ENCODE measurements around the gene EDN2. TPM values are rescaled to one million over a fixed set of nuclear protein-coding genes. Genes with fewer than 3 reads are reported as not detected.

Gene EDN2
- total RNA-seq, 2 donors from 2014 or later: not detected

- ATAC-seq (ENCODE audit: insufficient number of reproducible peaks, low FRiP score, low read depth): peak; percentile 53
- TF ChIP-seq CTCF (IDR thresholded peaks at IDR 0.05): no peak
- H3K27ac ChIP-seq: peak overlapping the region; percentile 51 to 62
- no peaks in the 10 kb centered on the region for H3K36me3 ChIP-seq
- H3K4me1 ChIP-seq (ENCODE audit: control insufficient read depth in 1 of 2, low read depth in 2 of 2): peaks cover 0 to 22% of the 10 kb centered on the region in 2 donors
- no peak overlapping the region for H3K4me3 ChIP-seq
- DNase-seq (ENCODE audit: low spot score): peak; percentile 36
- H3K27me3 ChIP-seq (replicated peaks; ENCODE audit: insufficient read depth): no peaks in the 10 kb centered on the region
- H3K9me3 ChIP-seq: no peaks in the 10 kb centered on the region
Observed at GRCh38 chr1:41455479-41456332, 28.8 kb downstream of the EDN2 start.

- Histone ChIP-seq H3K9me3 (no peaks in the 10 kb centered on the region), H3K36me3 (no peaks in the 10 kb centered on the region), H3K4me3 (no peak overlapping the region), H3K4me1 (ENCODE audit: control insufficient read depth in 1 of 2, low read depth in 2 of 2) (peaks cover 5 to 30% of the 10 kb centered on the region in 2 donors), H3K27me3 (replicated peaks; ENCODE audit: insufficient read depth) (no peaks in the 10 kb centered on the region), H3K27ac (no peak overlapping the region)
- DNase-seq (ENCODE audit: low spot score): no peak
- TF ChIP-seq CTCF (IDR thresholded peaks at IDR 0.05): no peak
- no peak for ATAC-seq (ENCODE audit: insufficient number of reproducible peaks, low FRiP score, low read depth)
Observed at GRCh38 chr1:41454406-41454805, 30.1 kb downstream of the EDN2 start.

GRCh38 chr1:41452704-41453290 is 31.7 kb downstream of the EDN2 start:
- no peak for DNase-seq (ENCODE audit: low spot score)
- Histone ChIP-seq H3K9me3 (no peaks in the 10 kb centered on the region), H3K4me1 (ENCODE audit: control insufficient read depth in 1 of 2, low read depth in 2 of 2) (peaks cover 5 to 42% of the 10 kb centered on the region in 2 donors), H3K27ac (no peak overlapping the region), H3K4me3 (no peak overlapping the region), H3K36me3 (no peaks in the 10 kb centered on the region), H3K27me3 (replicated peaks; ENCODE audit: insufficient read depth) (no peaks in the 10 kb centered on the region)
- ATAC-seq (ENCODE audit: insufficient number of reproducible peaks, low FRiP score, low read depth): no peak
- no peak for TF ChIP-seq CTCF (IDR thresholded peaks at IDR 0.05)

GRCh38 chr1:41450747-41451285 is 33.7 kb downstream of the EDN2 start:
- Histone ChIP-seq H3K36me3 (no peaks in the 10 kb centered on the region), H3K27ac (no peak overlapping the region), H3K27me3 (replicated peaks; ENCODE audit: insufficient read depth) (no peaks in the 10 kb centered on the region), H3K4me3 (no peak overlapping the region), H3K9me3 (no peaks in the 10 kb centered on the region), H3K4me1 (ENCODE audit: control insufficient read depth in 1 of 2, low read depth in 2 of 2) (peaks cover 5 to 27% of the 10 kb centered on the region in 2 donors)
- TF ChIP-seq CTCF (IDR thresholded peaks at IDR 0.05): no peak
- DNase-seq (ENCODE audit: low spot score) (no peak), ATAC-seq (ENCODE audit: insufficient number of reproducible peaks, low FRiP score, low read depth) (no peak)

GRCh38 chr1:41449326-41449921 is 35.1 kb downstream of the EDN2 start:
- peaks cover 5 to 21% of the 10 kb centered on the region in 2 donors for H3K4me1 ChIP-seq (ENCODE audit: control insufficient read depth in 1 of 2, low read depth in 2 of 2)
- no peak overlapping the region for H3K27ac ChIP-seq
- H3K9me3 ChIP-seq: peaks cover 4% of the 10 kb centered on the region
- no peak overlapping the region for H3K4me3 ChIP-seq
- ATAC-seq (ENCODE audit: insufficient number of reproducible peaks, low FRiP score, low read depth) (no peak), DNase-seq (ENCODE audit: low spot score) (no peak)
- no peaks in the 10 kb centered on the region for H3K36me3 ChIP-seq
- no peaks in the 10 kb centered on the region for H3K27me3 ChIP-seq (replicated peaks; ENCODE audit: insufficient read depth)
- TF ChIP-seq CTCF (IDR thresholded peaks at IDR 0.05): no peak
